K562 (cell line): ENCODE data around the gene INSIG1. TPM values are rescaled to one million over a fixed set of nuclear protein-coding genes. Genes with fewer than 3 reads are reported as not detected.

ENCODE experiments used
- E2F8 ChIP-seq: fragments of 450-650 bp; IDR thresholded peaks from 2 replicates; pipeline ENCODE4 v1.7.1; 2018; ENCODE audit warnings: mild to moderate bottlenecking, low read depth; ENCODE audit not compliant: partially characterized antibody
- GATAD2B ChIP-seq: fragments of 450-650 bp; IDR thresholded peaks from 2 replicates; pipeline ENCODE4 v1.6.1; 2017; ENCODE audit warnings: mild to moderate bottlenecking, borderline replicate concordance
- HDAC6 ChIP-seq: IDR thresholded peaks from 2 replicates; pipeline ENCODE4 v1.6.1; 2012; ENCODE audit warnings: low read depth, mild to moderate bottlenecking, control low read depth, inconsistent platforms, low read length, moderate library complexity
- KAT8 ChIP-seq: fragments of 450-650 bp; IDR thresholded peaks from 2 replicates; pipeline ENCODE4 v1.6.1; 2016; ENCODE audit warnings: low read depth, mild to moderate bottlenecking
- MAZ ChIP-seq, 2 experiments: fragments of 450-650 bp in 1 of 2; sonication (generic) in 1 of 2; formaldehyde crosslinking; IDR thresholded peaks in 1 of 2; conservative IDR thresholded peaks in 1 of 2; 2 replicates each; pipeline versions ENCODE4 v1.4.0 to v1.5.0; 2020; ENCODE audit warnings: mild to moderate bottlenecking in 1 of 2, missing genetic modification reagents in 1 of 2
- MLX ChIP-seq, 2 experiments: fragments of 450-650 bp in 1 of 2; sonication (generic) in 1 of 2; formaldehyde crosslinking; conservative IDR thresholded peaks; 2 replicates each; pipeline versions ENCODE4 v1.4.0 to v1.8.1; 2020 to 2022; ENCODE audit warnings: mild to moderate bottlenecking in 1 of 2, missing genetic modification reagents in 1 of 2
- MYBL2 ChIP-seq, 2 experiments: fragments of 450-650 bp in 1 of 2; sonication (generic) in 1 of 2; formaldehyde crosslinking in 1 of 2; IDR thresholded peaks; 2 replicates each; pipeline versions ENCODE4 v1.6.1 to v1.8.1; 2017 to 2022; ENCODE audit warnings: borderline replicate concordance in 1 of 2, inconsistent platforms in 1 of 2, low read depth in 1 of 2, mild to moderate bottlenecking in 1 of 2, missing genetic modification reagents in 1 of 2, moderate library complexity in 1 of 2
- NCOA6 ChIP-seq: fragments of 450-650 bp; IDR thresholded peaks from 2 replicates; pipeline ENCODE4 v1.6.1; 2017; ENCODE audit warnings: mild to moderate bottlenecking
- NFYB ChIP-seq: IDR thresholded peaks from 2 replicates; pipeline ENCODE4 v1.6.1; 2011; ENCODE audit warnings: mild to moderate bottlenecking, moderate library complexity; ENCODE audit not compliant: insufficient read length; ENCODE audit errors: extremely low read depth
- NRF1 ChIP-seq, 2 experiments: fragments of 450-650 bp; IDR thresholded peaks in 1 of 2; conservative IDR thresholded peaks in 1 of 2; 2 replicates each; pipeline ENCODE4 v1.6.1; 2014; ENCODE audit warnings: mild to moderate bottlenecking in 2 of 2
- PCBP2 ChIP-seq: fragments of 200-400 bp; formaldehyde crosslinking; IDR thresholded peaks from 2 replicates; pipeline ENCODE4 v1.6.1; 2018; ENCODE audit warnings: low read length, low read depth, mild to moderate bottlenecking, moderate library complexity; ENCODE audit not compliant: poor library complexity, severe bottlenecking
- PHB2 ChIP-seq: fragments of 450-650 bp; IDR thresholded peaks from 2 replicates; pipeline ENCODE4 v1.6.1; 2017; ENCODE audit warnings: low read depth
- PRMT5 ChIP-seq: sonication (generic); formaldehyde crosslinking; IDR thresholded peaks from 2 replicates; pipeline ENCODE4 v1.5.0; 2020; ENCODE audit warnings: missing genetic modification reagents
- RAD21 ChIP-seq, 2 experiments: fragments of 250-450 bp in 1 of 2; fragments of 450-650 bp in 1 of 2; sonication (Bioruptor Pico) in 1 of 2; formaldehyde crosslinking in 1 of 2; IDR thresholded peaks in 1 of 2; conservative IDR thresholded peaks in 1 of 2; 2 replicates each; pipeline versions ENCODE4 v1.4.0 to v1.8.0; 2020 to 2022; ENCODE audit warnings: mild to moderate bottlenecking in 2 of 2, moderate library complexity in 1 of 2
- RAD51 ChIP-seq: fragments of 450-650 bp; IDR thresholded peaks from 2 replicates; pipeline ENCODE4 v1.7.1; 2016; ENCODE audit warnings: low read depth, mild to moderate bottlenecking, borderline replicate concordance
- RBM17 ChIP-seq: fragments of 200-400 bp; formaldehyde crosslinking; IDR thresholded peaks from 2 replicates; pipeline ENCODE4 v1.6.1; 2017; ENCODE audit warnings: low read depth, mild to moderate bottlenecking, low read length, borderline replicate concordance
- SMARCA5 ChIP-seq: fragments of 450-650 bp; IDR thresholded peaks from 2 replicates; pipeline ENCODE4 v1.6.1; 2016
- SRSF7 ChIP-seq: fragments of 200-400 bp; formaldehyde crosslinking; optimal IDR thresholded peaks from 2 replicates; pipeline ENCODE3; 2017; ENCODE audit warnings: mild to moderate bottlenecking, low read depth, low read length
- THAP7 ChIP-seq: fragments of 250-450 bp; sonication (Bioruptor Pico); IDR thresholded peaks from 2 replicates; pipeline ENCODE4 v1.5.0; 2021
- YBX1 ChIP-seq: fragments of 450-650 bp; IDR thresholded peaks from 2 replicates; pipeline ENCODE4 v1.7.1; 2016; ENCODE audit warnings: mild to moderate bottlenecking
- ZNF197 ChIP-seq: fragments of 200-800 bp; sonication (Bioruptor generic); IDR thresholded peaks from 2 replicates; pipeline ENCODE4 v1.6.1; 2016; ENCODE audit warnings: low read depth, missing genetic modification characterization, missing compliant biosample characterization
- ZNF277 ChIP-seq: fragments of 250-450 bp; sonication (Bioruptor Pico); IDR thresholded peaks from 2 replicates; pipeline ENCODE4 v1.8.0; 2022; ENCODE audit warnings: inconsistent platforms, mild to moderate bottlenecking, moderate library complexity, borderline replicate concordance
- ZNF699 ChIP-seq: fragments of 250-450 bp; sonication (Bioruptor Pico); IDR thresholded peaks from 2 replicates; pipeline ENCODE4 v1.8.0; 2021; ENCODE audit warnings: mild to moderate bottlenecking, moderate library complexity; ENCODE audit not compliant: insufficient replicate concordance
- polyA plus RNA-seq, 8 experiments: library from polyadenylated mRNA; depleted of rRNA in 4 of 8; stranded (reverse) in 5 of 8; unstranded in 3 of 8; fragments of >200 nt; fragmentation: Nextera tagmentation in 2 of 8; fragmentation: Illumina TruSeq in 1 of 8; extraction: Ambion mirVana in 2 of 8; extraction: Trizol in 1 of 8; gene quantifications; 2 replicates each; pipeline versions ENCODE4 v1.2.1 to v1.2.3, GENCODE V29; 2011 to 2014; ENCODE audit warnings: inconsistent platforms in 1 of 8, missing spikeins in 1 of 8
- total RNA-seq, 7 experiments: library from RNA; depleted of rRNA in 6 of 7; stranded (reverse); fragments of >200 nt in 6 of 7; fragmentation: Illumina TruSeq in 2 of 7; extraction: Trizol in 2 of 7; gene quantifications; 2 replicates each; pipeline versions ENCODE4 v1.2.1 to v1.2.3, GENCODE V29; 2011 to 2021; ENCODE audit warnings: low replicate concordance in 1 of 7

The INSIG1 gene
- total and polyA plus RNA-seq, 9 of the 15 experiments (the other 6 are each of a cell fraction or from before 2014, with no cell fraction given): 57.1 to 787 (median 238) TPM

GRCh38 chr7:155291045-155291530 lies 6.6 kb upstream of the INSIG1 start (continued):
- TF ChIP-seq NRF1 (conservative IDR thresholded peaks at IDR 0.05 in 1 of 2, IDR thresholded peaks at IDR 0.05 in 1 of 2) (peak; percentile 27 to 47; a peak in 2 of 4 replicates), ZNF699 (CRISPR knock-in tag) (no peak), YBX1 (no peak), MAZ (CRISPR knock-in tag; conservative IDR thresholded peaks at IDR 0.05 in 1 of 2, IDR thresholded peaks at IDR 0.05 in 1 of 2) (peak in 1 of 2 experiments; percentile 41; a peak in 1 of 4 replicates), MYBL2 (IDR thresholded peaks at IDR 0.05; ENCODE audit: low read depth) (no peak), MYBL2 (CRISPR knock-in tag; IDR thresholded peaks at IDR 0.05; ENCODE audit: borderline replicate concordance) (no peak), ZNF197 (CRISPR knock-in tag) (no peak), RBM17 (no peak), RAD21 (CRISPR knock-in tag; conservative IDR thresholded peaks at IDR 0.05 in 1 of 2, IDR thresholded peaks at IDR 0.05 in 1 of 2) (0 out of 4 replicates have a peak, but pooled peaks of 1 of the 2 experiments have one; percentile 13), PCBP2 (no peak), RAD51 (no peak), MLX (CRISPR knock-in tag; conservative IDR thresholded peaks at IDR 0.05) (no peak), ZNF277 (CRISPR knock-in tag) (no peak), SRSF7 (no peak), PRMT5 (CRISPR knock-in tag) (no peak), NCOA6 (no peak), THAP7 (no peak), NFYB (no peak), PHB2 (no peak), GATAD2B (no peak; the same call in 1 of the 2 replicates), KAT8 (no peak), SMARCA5 (no peak; the same call in 1 of the 2 replicates), HDAC6 (no peak), E2F8 (no peak)
